Measurements from ENCODE around the gene MGAT5. TPM values are rescaled to one million over a fixed set of nuclear protein-coding genes. Genes with fewer than 3 reads are reported as not detected.

The MGAT5 gene
- total RNA-seq, 1 donor from 2014 or later: 25.8 TPM

DNA sequence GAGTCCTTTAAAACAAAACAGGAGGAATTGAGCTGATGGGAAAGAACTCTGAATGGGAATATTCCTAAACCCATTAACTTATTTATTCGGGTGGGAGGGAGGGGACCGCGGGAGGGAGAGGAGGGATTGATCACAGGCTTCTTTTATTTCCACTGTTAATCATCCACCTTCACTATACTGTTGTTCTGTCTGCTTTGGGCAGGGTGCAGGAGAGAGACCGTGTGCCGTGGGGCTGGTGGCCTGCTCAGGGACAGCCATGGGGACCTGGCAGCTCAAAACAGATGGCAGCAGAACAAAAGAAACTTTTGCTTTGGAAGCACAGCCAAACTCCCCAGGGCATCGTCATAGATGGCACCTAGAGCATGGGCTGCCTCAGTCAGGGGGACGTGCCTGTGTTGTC, 195.3 kb downstream of the MGAT5 start:
- H3K4me1 Mint-ChIP-seq (ENCODE audit: low read depth): no peaks in the 10 kb centered on the region
- no peaks in the 10 kb centered on the region for H3K9me3 Mint-ChIP-seq
- H3K27me3 Mint-ChIP-seq (ENCODE audit: insufficient read depth): no peaks in the 10 kb centered on the region
- no peaks in the 10 kb centered on the region for H3K36me3 Mint-ChIP-seq (ENCODE audit: low read depth)
- DNase-seq (ENCODE audit: low spot score): no peak
- no peak overlapping the region for H3K4me3 Mint-ChIP-seq
- no peak overlapping the region for H3K27ac Mint-ChIP-seq
- intact Hi-C loops (cut with micrococcal nuclease): no loop called here

DNA sequence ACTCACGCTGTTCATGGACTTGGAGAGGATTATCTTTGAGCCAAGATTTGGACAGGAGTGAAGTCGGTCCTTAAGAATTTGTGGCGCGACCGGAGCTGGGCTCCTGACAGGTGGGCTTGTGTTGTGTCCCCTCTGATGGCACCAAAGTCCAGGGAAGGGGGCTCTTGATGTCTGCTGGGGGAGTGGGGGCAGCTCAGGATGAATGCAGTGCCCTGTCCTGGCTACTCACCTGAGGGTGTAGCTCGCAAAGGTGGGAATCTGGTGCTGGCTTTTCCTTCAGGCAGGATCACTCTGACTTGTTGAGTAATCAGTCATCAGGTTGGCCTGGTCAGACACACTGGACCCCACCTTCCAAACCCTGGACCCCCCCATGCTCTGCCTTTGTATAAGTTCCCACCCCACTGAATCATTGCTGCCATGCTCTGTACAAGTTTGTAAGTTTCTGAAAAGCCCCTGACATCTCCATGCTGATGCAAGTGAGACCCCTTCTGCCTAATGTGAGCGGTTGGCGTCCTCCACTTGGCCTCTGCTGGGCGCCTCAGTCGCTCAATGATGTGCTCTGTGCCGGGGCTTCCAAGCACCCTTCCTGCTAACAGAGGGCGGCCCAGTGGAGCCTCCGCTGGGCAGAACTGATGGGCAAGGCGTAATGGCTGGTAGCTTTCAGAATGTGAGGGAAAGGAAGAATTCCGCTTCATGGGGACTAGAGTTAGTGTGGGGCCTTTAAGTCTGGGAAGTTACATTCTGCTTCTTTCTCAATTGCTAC, 196.1 kb downstream of the MGAT5 start:
- Mint-ChIP-seq H3K4me1 (ENCODE audit: low read depth) (no peaks in the 10 kb centered on the region), H3K4me3 (no peak overlapping the region), H3K36me3 (ENCODE audit: low read depth) (no peaks in the 10 kb centered on the region), H3K27ac (no peak overlapping the region), H3K27me3 (ENCODE audit: insufficient read depth) (no peaks in the 10 kb centered on the region), H3K9me3 (no peaks in the 10 kb centered on the region)
- intact Hi-C loops (cut with micrococcal nuclease): loop anchor here (2.0 to 10.0 kb wide), 3 partner anchors 265 to 563 kb away; partner anchors contain the start of gene TMEM163
- no peak for DNase-seq (ENCODE audit: low spot score)

DNA sequence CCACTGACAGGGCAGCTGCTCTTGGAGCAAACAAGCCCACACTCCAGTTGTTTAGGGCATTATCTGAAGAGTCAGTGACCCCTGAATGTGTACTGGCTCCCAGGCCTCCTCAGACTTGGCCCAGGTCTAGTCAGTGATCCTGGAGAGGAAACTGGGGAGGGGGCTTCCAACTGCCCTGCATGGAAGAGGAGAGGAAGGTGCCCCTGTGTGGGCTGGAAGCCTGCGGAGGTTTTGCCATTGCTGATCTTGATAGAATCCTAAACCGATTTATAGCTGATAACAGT, 197.4 kb downstream of the MGAT5 start:
- Mint-ChIP-seq H3K4me3 (no peak overlapping the region), H3K36me3 (ENCODE audit: low read depth) (no peaks in the 10 kb centered on the region), H3K4me1 (ENCODE audit: low read depth) (no peaks in the 10 kb centered on the region), H3K27ac (no peak overlapping the region), H3K27me3 (ENCODE audit: insufficient read depth) (no peaks in the 10 kb centered on the region), H3K9me3 (no peaks in the 10 kb centered on the region)
- DNase-seq (ENCODE audit: low spot score): no peak
- intact Hi-C loops (cut with micrococcal nuclease): loop anchor here (1.0 to 10.0 kb wide), 4 partner anchors 264 to 564 kb away; partner anchors contain the start of gene TMEM163

DNA sequence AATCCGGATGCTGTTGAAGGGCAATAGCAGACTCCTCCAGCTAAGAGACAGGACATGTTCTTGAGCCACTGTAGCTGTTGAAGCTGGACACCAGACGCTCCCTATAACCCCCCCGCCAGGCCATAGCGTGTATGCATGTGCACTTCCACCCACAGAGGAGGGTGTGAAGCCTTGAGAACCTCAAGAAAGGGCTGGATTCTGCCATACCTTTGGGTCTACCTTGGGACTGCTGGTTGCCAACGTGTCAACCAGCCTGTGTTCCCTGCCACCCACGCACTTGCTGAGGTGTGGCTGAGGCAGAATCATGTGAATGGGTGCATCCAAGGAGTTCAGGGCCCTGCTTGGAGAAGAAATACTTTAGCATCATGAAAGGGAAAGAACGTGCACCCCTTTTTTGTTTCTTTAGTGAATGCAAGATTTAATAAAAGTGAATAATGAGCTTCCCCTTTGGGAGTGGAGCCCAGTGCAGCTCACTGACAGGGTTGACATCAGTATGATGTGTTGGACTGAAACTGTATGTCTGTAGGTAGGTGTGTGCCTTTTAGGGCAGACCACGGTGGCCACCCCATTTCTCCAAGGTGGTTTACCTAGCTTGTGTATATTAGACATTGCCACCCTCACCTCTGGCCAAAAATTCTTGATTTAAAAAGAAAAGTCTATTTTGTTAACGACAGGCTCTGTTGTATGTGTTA, 198.3 kb downstream of the MGAT5 start:
- Mint-ChIP-seq H3K36me3 (ENCODE audit: low read depth) (no peaks in the 10 kb centered on the region), H3K4me3 (no peak overlapping the region), H3K27ac (no peak overlapping the region), H3K9me3 (no peaks in the 10 kb centered on the region), H3K4me1 (ENCODE audit: low read depth) (no peaks in the 10 kb centered on the region), H3K27me3 (ENCODE audit: insufficient read depth) (no peaks in the 10 kb centered on the region)
- no peak for DNase-seq (ENCODE audit: low spot score)
- intact Hi-C loops (cut with micrococcal nuclease): loop anchor here (10.0 kb wide), 1 partner anchor 263 kb away; the partner anchor contains the start of gene TMEM163

DNA sequence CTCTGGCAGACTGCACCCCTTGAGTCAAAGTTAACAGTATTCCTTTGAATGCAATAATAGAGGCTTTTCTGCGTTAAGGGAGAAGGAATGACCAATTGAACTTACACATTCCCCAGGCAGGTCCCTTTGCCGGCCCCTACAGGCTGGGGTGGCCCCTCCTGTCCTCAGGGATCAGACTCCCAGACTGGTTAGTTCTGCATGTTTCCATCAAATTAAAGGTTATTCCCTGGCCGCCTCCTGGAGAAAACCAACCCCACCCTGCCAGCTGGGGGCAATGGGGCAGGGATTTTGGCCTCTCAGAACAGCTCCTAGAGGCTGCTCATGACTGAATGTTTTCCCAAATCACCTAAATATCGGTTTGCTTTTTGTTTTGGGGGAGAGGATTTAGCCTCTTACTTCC, 199.6 kb downstream of the MGAT5 start:
- H3K36me3 Mint-ChIP-seq (ENCODE audit: low read depth): no peaks in the 10 kb centered on the region
- no peaks in the 10 kb centered on the region for H3K9me3 Mint-ChIP-seq
- no peak overlapping the region for H3K27ac Mint-ChIP-seq
- no peaks in the 10 kb centered on the region for H3K4me1 Mint-ChIP-seq (ENCODE audit: low read depth)
- no peaks in the 10 kb centered on the region for H3K27me3 Mint-ChIP-seq (ENCODE audit: insufficient read depth)
- no peak for DNase-seq (ENCODE audit: low spot score)
- H3K4me3 Mint-ChIP-seq: no peak overlapping the region
- intact Hi-C loops (cut with micrococcal nuclease): loop anchor here (10.0 kb wide), 1 partner anchor 261 kb away; the partner anchor contains the start of gene TMEM163

DNA sequence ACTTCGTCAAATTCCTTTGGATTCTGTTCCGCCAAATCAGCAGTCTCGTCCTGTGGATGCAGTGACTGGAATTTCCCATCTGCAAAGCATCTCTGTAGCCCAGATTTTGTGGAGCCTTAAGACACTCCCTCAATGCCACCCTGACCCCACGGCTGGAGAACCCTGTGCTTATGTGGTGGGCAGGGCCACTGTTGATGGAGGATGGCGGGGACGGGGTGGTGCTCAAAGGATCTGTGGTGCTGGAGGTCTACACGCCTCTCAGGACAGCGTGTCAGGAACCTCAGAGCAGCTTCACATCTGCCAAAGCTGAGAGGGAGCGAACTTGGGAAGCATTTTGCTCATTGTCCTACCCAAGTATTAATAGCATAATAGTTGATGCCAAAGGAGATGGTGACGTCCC, 200.1 kb downstream of the MGAT5 start:
- Mint-ChIP-seq H3K36me3 (ENCODE audit: low read depth) (no peaks in the 10 kb centered on the region), H3K9me3 (no peaks in the 10 kb centered on the region), H3K27ac (no peak overlapping the region), H3K4me1 (ENCODE audit: low read depth) (no peaks in the 10 kb centered on the region), H3K4me3 (no peak overlapping the region), H3K27me3 (ENCODE audit: insufficient read depth) (no peaks in the 10 kb centered on the region)
- intact Hi-C loops (cut with micrococcal nuclease): loop anchor here (10.0 kb wide), 1 partner anchor 261 kb away; the partner anchor contains the start of gene TMEM163
- DNase-seq (ENCODE audit: low spot score): no peak

DNA sequence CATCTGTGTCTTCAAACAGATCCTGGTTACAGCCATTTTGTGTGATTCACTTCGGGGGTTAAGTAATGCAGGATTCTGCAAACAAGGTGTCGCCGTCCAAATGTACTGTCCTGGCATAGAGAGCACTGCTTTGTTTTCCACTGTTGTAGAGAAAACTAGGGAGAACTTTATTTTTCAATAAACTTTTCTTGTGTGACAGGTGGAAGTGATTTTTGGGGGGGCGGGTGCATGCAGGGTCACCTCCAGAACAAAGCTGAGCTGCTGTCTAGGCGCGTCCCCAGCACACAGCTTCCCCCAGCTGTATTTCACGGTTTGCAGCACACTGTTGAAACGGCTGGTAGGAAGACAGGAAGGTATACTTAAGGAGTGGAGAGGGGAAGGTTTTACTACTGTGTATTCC, 200.6 kb downstream of the MGAT5 start:
- Mint-ChIP-seq H3K4me1 (ENCODE audit: low read depth) (no peaks in the 10 kb centered on the region), H3K36me3 (ENCODE audit: low read depth) (no peaks in the 10 kb centered on the region), H3K27ac (no peak overlapping the region), H3K4me3 (no peak overlapping the region), H3K9me3 (no peaks in the 10 kb centered on the region), H3K27me3 (ENCODE audit: insufficient read depth) (no peaks in the 10 kb centered on the region)
- intact Hi-C loops (cut with micrococcal nuclease): loop anchor here (10.0 kb wide), 1 partner anchor 260 kb away; the partner anchor contains the start of gene TMEM163
- no peak for DNase-seq (ENCODE audit: low spot score)

DNA sequence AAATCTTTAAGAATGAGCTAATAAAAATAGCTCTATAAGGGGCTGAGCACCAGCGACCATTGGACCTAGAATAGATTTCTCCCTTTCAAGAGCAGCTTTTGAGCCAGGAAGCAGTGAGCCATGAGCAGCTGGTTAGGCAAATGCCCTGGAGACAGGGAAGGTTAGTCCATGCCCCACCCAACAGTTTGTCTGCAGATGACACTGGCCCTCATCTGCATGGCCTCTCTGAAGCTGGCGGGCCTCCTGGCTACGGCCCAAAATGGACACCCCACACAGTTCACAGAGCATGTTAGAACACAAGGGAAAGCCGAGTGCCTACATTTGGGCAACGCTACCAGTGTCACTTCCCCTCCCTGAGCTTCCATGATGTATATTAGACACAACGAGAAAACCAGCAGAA, 201.1 kb downstream of the MGAT5 start:
- Mint-ChIP-seq H3K27ac (no peak overlapping the region), H3K4me1 (ENCODE audit: low read depth) (no peaks in the 10 kb centered on the region), H3K4me3 (no peak overlapping the region), H3K9me3 (no peaks in the 10 kb centered on the region), H3K36me3 (ENCODE audit: low read depth) (no peaks in the 10 kb centered on the region), H3K27me3 (ENCODE audit: insufficient read depth) (no peaks in the 10 kb centered on the region)
- intact Hi-C loops (cut with micrococcal nuclease): loop anchor here (10.0 kb wide), 1 partner anchor 260 kb away; the partner anchor contains the start of gene TMEM163
- no peak for DNase-seq (ENCODE audit: low spot score)

DNA sequence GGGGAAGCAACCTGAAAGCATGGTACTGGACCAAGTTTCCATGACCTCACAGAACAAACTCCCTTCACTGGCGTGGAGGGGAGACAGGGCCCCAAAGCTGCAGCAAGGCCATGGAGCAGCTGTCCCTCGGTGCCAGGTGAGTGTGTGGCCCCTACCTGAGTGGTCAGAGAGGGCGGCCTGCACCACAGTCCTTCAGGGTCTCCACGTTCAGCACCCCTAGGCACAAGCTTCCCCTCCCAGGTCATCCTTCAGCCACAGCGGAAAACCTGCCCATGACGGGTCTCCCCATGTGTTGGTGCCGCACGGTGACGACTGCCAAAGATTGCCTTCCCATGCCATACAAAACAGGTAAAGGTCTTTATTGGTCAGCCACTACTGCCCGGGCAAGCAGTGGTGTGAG, 201.6 kb downstream of the MGAT5 start:
- intact Hi-C loops (cut with micrococcal nuclease): loop anchor here (10.0 kb wide), 1 partner anchor 259 kb away; the partner anchor contains the start of gene TMEM163
- H3K4me3 Mint-ChIP-seq: no peak overlapping the region
- no peaks in the 10 kb centered on the region for H3K9me3 Mint-ChIP-seq
- DNase-seq (ENCODE audit: low spot score): no peak
- H3K4me1 Mint-ChIP-seq (ENCODE audit: low read depth): no peaks in the 10 kb centered on the region
- H3K27me3 Mint-ChIP-seq (ENCODE audit: insufficient read depth): no peaks in the 10 kb centered on the region
- H3K36me3 Mint-ChIP-seq (ENCODE audit: low read depth): no peaks in the 10 kb centered on the region
- H3K27ac Mint-ChIP-seq: no peak overlapping the region

DNA sequence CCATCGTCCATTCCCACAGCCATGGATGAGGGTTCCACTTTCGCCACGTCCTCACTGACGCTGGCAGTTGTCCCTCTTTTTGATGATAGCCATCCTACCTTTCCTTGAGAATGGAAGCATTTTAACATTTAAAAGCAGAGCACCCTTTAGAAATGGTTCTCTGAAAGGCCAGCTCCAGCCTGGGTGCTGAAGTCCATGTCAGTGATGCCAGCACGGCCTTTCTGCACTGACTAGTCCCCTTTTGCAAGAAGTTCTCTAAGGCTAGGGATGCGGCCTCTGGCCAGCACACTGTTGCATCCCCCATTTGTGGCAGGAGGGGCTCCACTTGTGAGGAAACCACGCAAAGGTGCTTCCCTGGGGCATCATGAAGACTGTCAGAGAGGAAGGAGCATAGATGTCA, 203.5 kb downstream of the MGAT5 start:
- Mint-ChIP-seq H3K27ac (no peak overlapping the region), H3K36me3 (ENCODE audit: low read depth) (no peaks in the 10 kb centered on the region), H3K9me3 (no peaks in the 10 kb centered on the region), H3K4me3 (no peak overlapping the region), H3K4me1 (ENCODE audit: low read depth) (no peaks in the 10 kb centered on the region), H3K27me3 (ENCODE audit: insufficient read depth) (no peaks in the 10 kb centered on the region)
- intact Hi-C loops (cut with micrococcal nuclease): loop anchor here (10.0 kb wide), 1 partner anchor 257 kb away; the partner anchor contains the start of gene TMEM163
- no peak for DNase-seq (ENCODE audit: low spot score)

DNA sequence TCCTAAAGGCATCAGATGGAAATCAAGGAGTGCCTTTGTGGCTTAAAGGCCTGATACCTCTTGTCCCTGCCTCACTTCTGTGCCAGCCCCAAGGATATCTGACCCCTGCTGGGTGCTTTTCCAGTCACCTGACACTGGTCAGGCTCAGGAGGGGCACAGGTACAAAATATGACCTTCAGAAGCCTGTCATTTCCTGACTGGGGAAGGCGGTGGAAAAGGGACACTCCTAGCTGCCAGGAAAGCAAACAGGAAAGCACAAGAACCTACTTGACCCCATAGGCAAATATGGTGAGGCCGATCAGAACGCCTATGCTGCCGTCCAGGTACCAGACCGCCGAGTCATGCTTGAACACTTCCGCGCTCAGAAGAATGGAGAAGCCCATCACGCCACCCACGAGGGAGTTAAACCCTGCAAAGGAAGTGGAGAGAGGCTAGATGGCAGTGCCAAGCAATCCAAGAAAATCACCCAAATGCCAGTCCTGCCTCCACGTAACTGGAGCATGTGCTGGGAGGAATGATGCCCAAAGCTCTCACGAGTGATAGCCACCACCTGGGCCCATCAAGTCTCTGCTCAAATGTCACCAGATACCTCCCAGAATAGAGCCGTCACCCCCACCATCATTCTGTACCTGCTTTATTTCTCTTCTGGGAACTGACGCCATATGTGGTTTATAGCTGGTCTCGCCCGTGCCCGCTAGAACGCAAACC, 204.0 kb downstream of the MGAT5 start:
- Mint-ChIP-seq H3K9me3 (no peaks in the 10 kb centered on the region), H3K27ac (no peak overlapping the region), H3K36me3 (ENCODE audit: low read depth) (no peaks in the 10 kb centered on the region), H3K27me3 (ENCODE audit: insufficient read depth) (no peaks in the 10 kb centered on the region), H3K4me1 (ENCODE audit: low read depth) (no peaks in the 10 kb centered on the region), H3K4me3 (no peak overlapping the region)
- DNase-seq (ENCODE audit: low spot score): no peak
- intact Hi-C loops (cut with micrococcal nuclease): loop anchor here (10.0 kb wide), 1 partner anchor 257 kb away; the partner anchor contains the start of gene TMEM163

DNA sequence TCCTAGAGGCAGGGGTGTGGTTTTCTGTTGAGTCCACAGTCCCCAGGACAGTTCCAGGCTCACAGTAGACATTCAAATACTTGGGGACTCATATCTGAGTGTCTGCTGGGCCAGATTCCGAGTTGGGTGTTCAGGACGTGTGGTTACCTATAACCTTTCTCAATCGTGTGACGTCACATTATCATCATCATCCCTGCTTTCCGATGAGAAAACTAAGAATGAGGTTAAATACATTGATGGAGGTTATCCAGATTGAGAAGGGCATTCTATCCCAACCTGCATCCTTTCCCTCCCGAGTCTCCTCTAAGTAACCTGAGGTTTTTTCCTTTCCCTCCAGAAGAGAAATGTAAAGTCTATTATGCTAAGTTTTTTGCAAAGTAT, 204.6 kb downstream of the MGAT5 start:
- intact Hi-C loops (cut with micrococcal nuclease): loop anchor here (10.0 kb wide), 1 partner anchor 256 kb away; the partner anchor contains the start of gene TMEM163
- Mint-ChIP-seq H3K9me3 (no peaks in the 10 kb centered on the region), H3K36me3 (ENCODE audit: low read depth) (no peaks in the 10 kb centered on the region), H3K27me3 (ENCODE audit: insufficient read depth) (no peaks in the 10 kb centered on the region), H3K27ac (no peak overlapping the region), H3K4me1 (ENCODE audit: low read depth) (no peaks in the 10 kb centered on the region), H3K4me3 (no peak overlapping the region)
- DNase-seq (ENCODE audit: low spot score): no peak

All from activated T-helper 1 cell treated with anti-CD3 and anti-CD28 coated beads, Interleukin-12 subunit alpha, Interleukin-12 subunit beta, Interleukin-2, Interleukin-4 antibody, amounts not matched to agents 30 ng/mL and 10 ng/mL and 1 ng/mL, durations not matched to agents 14 hours and 24 hours and 36 hours (primary cell).